Astrocyte (in vitro differentiated cells and primary cell): ENCODE data around the gene WBP1L.

Experiments
- CTCF ChIP-seq: IDR thresholded peaks from 2 replicates; pipeline ENCODE4 v1.5.1; 2011; ENCODE audit warnings: low read depth, mild to moderate bottlenecking, inconsistent platforms, low read length, moderate library complexity; ENCODE audit not compliant: insufficient read depth
- EZH2 ChIP-seq: IDR thresholded peaks from 2 replicates; pipeline ENCODE4 v1.6.1; 2012; ENCODE audit warnings: mild to moderate bottlenecking, low read length, inconsistent platforms; ENCODE audit not compliant: insufficient read depth

DNA sequence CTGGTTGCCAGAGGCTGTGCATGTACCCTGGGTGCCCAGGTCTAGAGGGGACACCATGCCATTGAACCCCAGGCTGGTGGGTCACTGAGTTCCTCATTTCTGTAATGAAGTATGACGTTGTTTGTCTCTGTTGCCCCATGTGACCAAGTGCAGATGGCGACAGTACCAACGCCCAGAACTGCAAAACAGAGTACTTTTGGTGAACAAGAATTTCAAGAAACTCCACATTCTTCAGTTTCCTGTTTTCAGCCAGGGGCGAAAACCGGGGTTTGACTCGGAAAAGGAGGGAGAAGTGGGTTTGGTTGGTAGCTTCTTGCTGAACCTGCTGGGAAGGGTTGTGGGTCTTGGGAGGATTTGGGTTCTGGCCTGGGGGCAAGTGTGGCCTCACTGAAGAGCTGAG lies 75.3 kb downstream of the WBP1L start:
- TF ChIP-seq CTCF (no peak), EZH2 (no peak)
